A549 (cell line): ENCODE results near the gene C1orf167. TPM values are rescaled to one million over a fixed set of nuclear protein-coding genes. Genes with fewer than 3 reads are reported as not detected.

Source experiments
- ATAC-seq, 2 experiments: fragments of 200-7000 bp in 1 of 2; fragments of >200 bp in 1 of 2; cut with Nextera tagmentation in 1 of 2; cut with Tn5 transposase in 1 of 2; 3 replicates each; pipeline versions ENCODE4 v1.8.0 to v1.9.1; 2018 to 2020; ENCODE audit warnings: mild to moderate bottlenecking in 1 of 2, moderate library complexity in 1 of 2
- CTCF ChIA-PET: fragments of 300-600 bp; sonication (Branson Sonifier 250); formaldehyde crosslinking; extraction: SDS; loops from one replicate; lab custom pipeline; 2021; ENCODE audit warnings: antibody characterized with exemption, inconsistent platforms; lab: Yijun Ruan, JAX
- POLR2A ChIA-PET: fragments of 350-600 bp; formaldehyde crosslinking; extraction: SDS; loops from one replicate; lab custom pipeline; 2021; ENCODE audit warnings: antibody characterized with exemption, inconsistent platforms; lab: Yijun Ruan, JAX
- DNase-seq, 2 experiments: peaks; one replicate each; pipeline versions ENCODE4 v3.0.0 to v3.0.0-alpha.2; 2011 to 2016; ENCODE audit warnings: low read depth in 1 of 2, low spot score in 1 of 2
- FAIRE-seq: peaks from 2 replicates; lab custom pipeline; 2011; peaks lifted over from hg19 to GRCh38; lab: Jason Lieb, UNC
- H3K27ac ChIP-seq, 2 experiments: fragments of >200 bp; sonication (Bioruptor Twin); formaldehyde crosslinking; 3 replicates each; pipeline ENCODE4 v1.5.1; 2016 to 2017
- H3K4me1 ChIP-seq: fragments of >200 bp; sonication (Bioruptor Twin); formaldehyde crosslinking; 3 replicates; pipeline ENCODE4 v1.6.1; 2016
- H3K4me2 ChIP-seq: fragments of >200 bp; sonication (Bioruptor Twin); formaldehyde crosslinking; 3 replicates; pipeline ENCODE4 v1.6.1; 2016
- H3K4me3 ChIP-seq: fragments of >200 bp; sonication (Bioruptor Twin); formaldehyde crosslinking; 3 replicates; pipeline ENCODE4 v1.5.1; 2016
- H3K9me3 ChIP-seq: fragments of >200 bp; sonication (Bioruptor Twin); formaldehyde crosslinking; 3 replicates; pipeline ENCODE4 v1.6.1; 2016
- CHD2 ChIP-seq: fragments of 150-350 bp; IDR thresholded peaks from 2 replicates; pipeline ENCODE4 v1.6.1; 2014; ENCODE audit warnings: low read length; ENCODE audit not compliant: partially characterized antibody
- CHD4 ChIP-seq: fragments of 200-600 bp; sonication (generic); IDR thresholded peaks from 2 replicates; pipeline ENCODE4 v1.6.1; 2016; ENCODE audit warnings: antibody characterized with exemption, mild to moderate bottlenecking, borderline replicate concordance
- E2F6 ChIP-seq: IDR thresholded peaks from 2 replicates; pipeline ENCODE4 v1.6.1; 2012; ENCODE audit warnings: low read depth, borderline replicate concordance
- EHMT2 ChIP-seq: fragments of 200-600 bp; sonication (generic); IDR thresholded peaks from 2 replicates; pipeline ENCODE4 v1.6.1; 2016; ENCODE audit warnings: antibody characterized with exemption, low read depth, mild to moderate bottlenecking, moderate library complexity
- FOSB ChIP-seq: fragments of 250-450 bp; sonication (Bioruptor Pico); IDR thresholded peaks from 2 replicates; pipeline ENCODE4 v1.5.0; 2020; ENCODE audit warnings: mild to moderate bottlenecking, moderate library complexity
- FOSL2 ChIP-seq, 2 experiments: fragments of 450-650 bp in 1 of 2; fragments of >200 bp in 1 of 2; sonication (Bioruptor Twin) in 1 of 2; formaldehyde crosslinking; IDR thresholded peaks; 2 replicates each; pipeline versions ENCODE4 v1.5.0 to v1.6.1; 2016 to 2020; ENCODE audit warnings: mild to moderate bottlenecking in 1 of 2, moderate library complexity in 1 of 2
- FOXS1 ChIP-seq: fragments of 250-450 bp; sonication (Bioruptor Pico); IDR thresholded peaks from 2 replicates; pipeline ENCODE4 v1.5.0; 2020; ENCODE audit warnings: mild to moderate bottlenecking, moderate library complexity
- GATA3 ChIP-seq: IDR thresholded peaks from 2 replicates; pipeline ENCODE4 v1.6.1; 2012; ENCODE audit warnings: borderline replicate concordance
- HEYL ChIP-seq: fragments of 250-450 bp; sonication (Bioruptor Pico); IDR thresholded peaks from 2 replicates; pipeline ENCODE4 v1.8.0; 2021; ENCODE audit warnings: mild to moderate bottlenecking, moderate library complexity
- HOXA7 ChIP-seq: fragments of 250-450 bp; sonication (Bioruptor Pico); IDR thresholded peaks from 2 replicates; pipeline ENCODE4 v1.5.0; 2020; ENCODE audit warnings: mild to moderate bottlenecking, moderate library complexity
- JUN ChIP-seq, 2 experiments: fragments of >200 bp; sonication (Bioruptor Twin); formaldehyde crosslinking; IDR thresholded peaks; 2 replicates in 1 of 2; 3 replicates in 1 of 2; pipeline ENCODE4 v1.6.1; 2016 to 2017
- JUNB ChIP-seq: fragments of >200 bp; sonication (Bioruptor Twin); formaldehyde crosslinking; IDR thresholded peaks from 2 replicates; pipeline ENCODE4 v1.6.1; 2016
- MAFK ChIP-seq: fragments of 450-650 bp; IDR thresholded peaks from 2 replicates; pipeline ENCODE4 v1.6.1; 2014; ENCODE audit not compliant: partially characterized antibody
- MAX ChIP-seq: IDR thresholded peaks from 2 replicates; pipeline ENCODE4 v1.6.1; 2012
- NFE2L2 ChIP-seq: fragments of 150-350 bp; conservative IDR thresholded peaks from 2 replicates; pipeline ENCODE4 v1.6.1; 2014; ENCODE audit warnings: low read length
- NPAS2 ChIP-seq: fragments of 250-450 bp; sonication (Bioruptor Pico); IDR thresholded peaks from 2 replicates; pipeline ENCODE4 v1.8.0; 2022; ENCODE audit warnings: mild to moderate bottlenecking, moderate library complexity, borderline replicate concordance
- NR3C1 ChIP-seq: fragments of >200 bp; sonication (Bioruptor Twin); formaldehyde crosslinking; IDR thresholded peaks from 3 replicates; pipeline ENCODE4 v1.6.1; 2017
- PHF8 ChIP-seq: fragments of 200-600 bp; sonication (generic); IDR thresholded peaks from 2 replicates; pipeline ENCODE4 v1.6.1; 2016; ENCODE audit warnings: low read depth, mild to moderate bottlenecking, antibody characterized with exemption, moderate library complexity, borderline replicate concordance
- POLR2AphosphoS2 ChIP-seq: conservative IDR thresholded peaks from 2 replicates; pipeline ENCODE4 v1.6.1; 2012; ENCODE audit warnings: low read length, improper control_type of control experiment, inconsistent platforms
- RAD21 ChIP-seq, 2 experiments: fragments of >200 bp in 1 of 2; sonication (Bioruptor Twin) in 1 of 2; formaldehyde crosslinking in 1 of 2; IDR thresholded peaks in 1 of 2; conservative IDR thresholded peaks in 1 of 2; 2 replicates in 1 of 2; 3 replicates in 1 of 2; pipeline ENCODE4 v1.6.1; 2012 to 2018; ENCODE audit warnings: inconsistent platforms in 1 of 2
- RARB ChIP-seq: fragments of 250-450 bp; sonication (Bioruptor Pico); IDR thresholded peaks from 2 replicates; pipeline ENCODE4 v1.8.0; 2021; ENCODE audit warnings: mild to moderate bottlenecking, moderate library complexity
- RCOR1 ChIP-seq: fragments of 150-350 bp; IDR thresholded peaks from 2 replicates; pipeline ENCODE4 v1.6.1; 2014; ENCODE audit warnings: antibody characterized with exemption, low read length, low read depth
- RFX5 ChIP-seq: fragments of 450-650 bp; IDR thresholded peaks from 2 replicates; pipeline ENCODE4 v1.7.1; 2014; ENCODE audit warnings: antibody characterized with exemption, mild to moderate bottlenecking, moderate library complexity
- RNF2 ChIP-seq: fragments of 200-600 bp; sonication (generic); IDR thresholded peaks from 2 replicates; pipeline ENCODE4 v1.6.1; 2016; ENCODE audit warnings: low read depth, mild to moderate bottlenecking, antibody characterized with exemption, moderate library complexity, borderline replicate concordance
- TFCP2L1 ChIP-seq: fragments of 250-450 bp; sonication (Bioruptor Pico); IDR thresholded peaks from 2 replicates; pipeline ENCODE4 v1.5.0; 2021; ENCODE audit warnings: mild to moderate bottlenecking
- TP53 ChIP-seq: fragments of 250-450 bp; sonication (Bioruptor Pico); IDR thresholded peaks from 2 replicates; pipeline ENCODE4 v1.5.0; 2021; ENCODE audit warnings: mild to moderate bottlenecking, moderate library complexity
- ZC3H11A ChIP-seq: fragments of 450-650 bp; IDR thresholded peaks from 2 replicates; pipeline ENCODE4 v1.6.1; 2014; ENCODE audit warnings: antibody characterized with exemption, mild to moderate bottlenecking
- ZNF302 ChIP-seq: fragments of 250-450 bp; sonication (Bioruptor Pico); IDR thresholded peaks from 2 replicates; pipeline ENCODE4 v1.9.0; 2021; ENCODE audit warnings: inconsistent platforms, mild to moderate bottlenecking, moderate library complexity
- WGBS: methylation state at CpG from one replicate; pipeline ENCODE4 v1.1.6; 2017; ENCODE audit errors: missing lambda C conversion rate; 5-methylcytosine and 5-hydroxymethylcytosine counted together
- polyA plus RNA-seq, 4 experiments: library from polyadenylated mRNA; depleted of rRNA in 3 of 4; stranded (reverse); fragments of >200 nt; fragmentation: RNase III in 1 of 4; extraction: RNeasy Plus Mini Kit Qiagen cat#74134 plus additional on column Dnase treatment in 1 of 4; gene quantifications; 2 replicates in 3 of 4; 3 replicates in 1 of 4; pipeline ENCODE4 v1.2.3, GENCODE V29; 2011 to 2017
- TF ChIP-seq, protein P1 (sequence below): fragments of >200 bp; sonication (Bioruptor Twin); formaldehyde crosslinking; IDR thresholded peaks from 3 replicates; pipeline ENCODE4 v1.6.1; 2016

The C1orf167 gene
- polyA plus RNA-seq, 2 of the 4 experiments (the other 2 are of a cell fraction): not detected

DNA sequence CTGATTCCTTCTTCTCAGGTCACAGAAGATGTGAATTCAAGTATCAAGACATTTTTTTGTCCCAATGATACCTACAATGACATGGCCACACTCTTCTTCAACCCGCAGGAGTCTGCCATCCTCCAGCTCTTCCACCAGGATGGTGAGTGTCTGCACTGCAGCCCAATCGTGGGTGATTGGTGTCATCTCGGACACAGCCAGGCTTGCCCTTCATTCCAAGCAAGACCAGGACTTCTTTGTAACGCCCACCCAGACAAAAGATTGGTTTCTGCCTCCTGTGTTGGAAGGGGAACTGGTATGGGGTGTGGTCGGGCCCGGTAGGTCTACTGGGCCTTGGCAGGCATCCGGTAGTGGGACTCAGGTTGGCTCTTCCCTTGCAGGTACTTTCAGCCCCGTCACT lies 71.5 kb downstream of the C1orf167 start:
- no peak overlapping the region for H3K4me3 ChIP-seq
- no peak overlapping the region for H3K27ac ChIP-seq
- POLR2A ChIA-PET: no interaction called here
- DNase-seq: no peak
- ATAC-seq: no peak
- CTCF ChIA-PET: interaction anchor here (1.2 to 1.5 kb wide), 2 partner anchors 59 to 61 kb away, joined by 4 read pairs; no protein-coding TSS in a partner anchor
- no peaks in the 10 kb centered on the region for H3K9me3 ChIP-seq
- no peak for FAIRE-seq
- 84% methylated on average over 6 of the region's 8 CpGs for WGBS
- H3K4me2 ChIP-seq: no peak overlapping the region
- TF ChIP-seq JUNB (no peak), ZNF302 (CRISPR knock-in tag) (no peak), NFE2L2 (no peak), TP53 (CRISPR knock-in tag) (no peak), NR3C1 (no peak), FOSB (CRISPR knock-in tag) (no peak), RARB (no peak), NPAS2 (CRISPR knock-in tag) (no peak), MAFK (no peak), EHMT2 (no peak), HEYL (CRISPR knock-in tag) (no peak), PHF8 (no peak), GATA3 (no peak), RCOR1 (no peak), RFX5 (no peak), RNF2 (no peak), FOXS1 (CRISPR knock-in tag) (no peak)
- TF ChIP-seq, protein P1, sequence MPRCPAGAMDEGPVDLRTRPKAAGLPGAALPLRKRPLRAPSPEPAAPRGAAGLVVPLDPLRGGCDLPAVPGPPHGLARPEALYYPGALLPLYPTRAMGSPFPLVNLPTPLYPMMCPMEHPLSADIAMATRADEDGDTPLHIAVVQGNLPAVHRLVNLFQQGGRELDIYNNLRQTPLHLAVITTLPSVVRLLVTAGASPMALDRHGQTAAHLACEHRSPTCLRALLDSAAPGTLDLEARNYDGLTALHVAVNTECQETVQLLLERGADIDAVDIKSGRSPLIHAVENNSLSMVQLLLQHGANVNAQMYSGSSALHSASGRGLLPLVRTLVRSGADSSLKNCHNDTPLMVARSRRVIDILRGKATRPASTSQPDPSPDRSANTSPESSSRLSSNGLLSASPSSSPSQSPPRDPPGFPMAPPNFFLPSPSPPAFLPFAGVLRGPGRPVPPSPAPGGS: no peak
- H3K4me1 ChIP-seq: no peaks in the 10 kb centered on the region

GRCh38 chr1:11833900-11834299 lies 71.9 kb downstream of the C1orf167 start:
- H3K4me3 ChIP-seq: no peak overlapping the region
- FAIRE-seq: no peak
- DNase-seq: no peak
- ChIA-PET POLR2A (no interaction called here), CTCF (interaction anchor here (1.2 to 1.5 kb wide), 2 partner anchors 59 to 60 kb away, joined by 4 read pairs; no protein-coding TSS in a partner anchor)
- no peak for ATAC-seq
- H3K4me1 ChIP-seq: no peaks in the 10 kb centered on the region
- no peaks in the 10 kb centered on the region for H3K9me3 ChIP-seq
- TF ChIP-seq RARB (no peak), JUN (IDR thresholded peaks at IDR 0.05) (no peak), CHD4 (no peak), POLR2AphosphoS2 (no peak), TFCP2L1 (no peak), HOXA7 (CRISPR knock-in tag) (no peak), RAD21 (conservative IDR thresholded peaks at IDR 0.05 in 1 of 2, IDR thresholded peaks at IDR 0.05 in 1 of 2) (no peak), RNF2 (no peak), FOSB (CRISPR knock-in tag) (no peak), ZC3H11A (no peak), MAX (no peak), FOSL2 (IDR thresholded peaks at IDR 0.05) (no peak), FOSL2 (CRISPR knock-in tag; IDR thresholded peaks at IDR 0.05) (no peak), E2F6 (no peak), TP53 (CRISPR knock-in tag) (no peak), CHD2 (no peak)
- H3K4me2 ChIP-seq: no peak overlapping the region
- H3K27ac ChIP-seq: no peak overlapping the region
- 90% methylated on average over 13 of the region's 13 CpGs for WGBS
